ENCODE measurements around the gene TNKS1BP1.

Gene TNKS1BP1

DNA sequence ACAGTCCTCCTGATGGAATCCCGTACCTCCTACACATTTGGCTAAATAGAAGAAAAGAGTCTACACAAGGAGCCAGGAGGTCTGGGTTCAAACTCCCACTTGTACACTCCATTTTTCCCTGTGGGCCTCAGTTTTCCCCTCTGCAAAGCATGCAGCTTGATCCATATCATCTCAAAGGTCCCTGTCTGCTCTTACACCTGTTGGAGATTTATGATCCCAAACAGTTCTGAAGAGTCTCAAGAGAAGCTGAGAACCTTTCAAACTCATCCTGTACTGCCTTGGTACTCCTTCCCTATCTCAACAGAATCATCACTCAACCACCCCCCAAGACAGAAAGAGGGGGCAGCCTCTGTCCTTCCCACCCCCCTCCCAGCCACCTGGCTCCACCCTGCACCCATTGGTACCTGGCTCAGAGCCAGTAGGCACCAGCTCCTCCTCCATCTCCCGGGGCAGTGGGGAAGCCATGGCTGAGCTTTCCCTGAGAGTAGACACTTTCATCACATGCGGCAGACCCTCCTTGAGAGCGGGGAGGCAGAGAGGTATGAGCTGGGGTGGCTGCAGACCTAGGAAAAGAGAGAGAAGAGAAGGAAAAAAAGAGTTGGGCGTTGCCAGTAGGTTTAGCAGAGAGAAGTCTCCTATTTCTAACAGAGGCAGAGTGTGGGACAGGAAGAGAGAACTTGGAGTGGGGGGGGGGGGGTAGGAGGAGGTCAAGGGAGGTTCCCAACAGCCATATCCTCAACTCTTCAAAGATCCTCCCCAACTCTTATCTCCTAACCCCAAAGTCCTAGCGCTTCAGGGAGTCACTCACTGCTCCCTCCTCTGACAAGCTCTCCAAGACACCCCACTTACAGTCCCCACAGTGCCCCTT lies 3.1 kb downstream of the TNKS1BP1 start:
- CTCF ChIA-PET, result interaction anchor here (0.8 to 2.2 kb wide), 6 partner anchors 10 to 72 kb away, joined by 3 to 9 read pairs (median 4); partner anchors contain the start of gene SSRP1
- TF ChIP-seq, protein P1, sequence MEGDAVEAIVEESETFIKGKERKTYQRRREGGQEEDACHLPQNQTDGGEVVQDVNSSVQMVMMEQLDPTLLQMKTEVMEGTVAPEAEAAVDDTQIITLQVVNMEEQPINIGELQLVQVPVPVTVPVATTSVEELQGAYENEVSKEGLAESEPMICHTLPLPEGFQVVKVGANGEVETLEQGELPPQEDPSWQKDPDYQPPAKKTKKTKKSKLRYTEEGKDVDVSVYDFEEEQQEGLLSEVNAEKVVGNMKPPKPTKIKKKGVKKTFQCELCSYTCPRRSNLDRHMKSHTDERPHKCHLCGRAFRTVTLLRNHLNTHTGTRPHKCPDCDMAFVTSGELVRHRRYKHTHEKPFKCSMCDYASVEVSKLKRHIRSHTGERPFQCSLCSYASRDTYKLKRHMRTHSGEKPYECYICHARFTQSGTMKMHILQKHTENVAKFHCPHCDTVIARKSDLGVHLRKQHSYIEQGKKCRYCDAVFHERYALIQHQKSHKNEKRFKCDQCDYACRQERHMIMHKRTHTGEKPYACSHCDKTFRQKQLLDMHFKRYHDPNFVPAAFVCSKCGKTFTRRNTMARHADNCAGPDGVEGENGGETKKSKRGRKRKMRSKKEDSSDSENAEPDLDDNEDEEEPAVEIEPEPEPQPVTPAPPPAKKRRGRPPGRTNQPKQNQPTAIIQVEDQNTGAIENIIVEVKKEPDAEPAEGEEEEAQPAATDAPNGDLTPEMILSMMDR (IDR thresholded peaks at IDR 0.05; ENCODE audit: control extremely low read depth, extremely low read depth, low read depth, missing control alignments), result no peak
- POLR2A ChIA-PET, result interaction anchor here (1.0 kb wide), 1 partner anchor 12 kb away, joined by 4 read pairs; no protein-coding TSS in a partner anchor
- DNase-seq (ENCODE audit: extremely low spot score), result no peak

DNA sequence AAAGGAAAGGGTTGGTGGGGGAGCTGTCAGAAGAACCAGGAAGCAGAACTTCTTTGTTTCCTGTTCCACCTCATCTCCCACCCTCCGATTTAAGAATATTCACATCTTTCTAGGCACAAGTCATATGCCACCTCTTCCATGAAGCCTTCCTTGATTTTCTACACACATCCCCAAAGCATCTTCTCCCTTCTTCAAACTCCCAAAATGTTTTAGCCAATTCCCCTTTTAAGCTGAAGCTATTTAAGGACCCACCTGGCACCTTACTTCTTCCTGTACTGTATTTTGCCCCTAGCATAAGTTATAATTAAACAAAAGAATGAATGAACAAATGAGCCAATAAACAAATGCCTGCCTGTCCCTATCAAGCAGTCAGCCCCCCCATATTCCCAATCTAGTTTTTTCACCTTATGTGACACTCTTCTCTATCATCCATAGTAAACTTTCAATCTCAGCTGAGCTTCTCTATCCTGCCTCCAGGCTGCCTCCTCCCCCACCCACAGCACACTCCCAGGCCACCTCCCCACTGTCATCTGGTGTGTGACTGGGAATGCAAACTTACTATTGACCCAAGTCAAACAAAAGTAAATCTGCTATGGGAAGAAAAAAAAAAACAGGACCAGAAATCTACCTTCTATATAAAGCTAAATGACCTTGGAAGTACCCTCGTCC lies 3.9 kb downstream of the TNKS1BP1 start:
- DNase-seq (ENCODE audit: extremely low spot score), result no peak
- TF ChIP-seq, protein P1 (IDR thresholded peaks at IDR 0.05; ENCODE audit: control extremely low read depth, extremely low read depth, low read depth, missing control alignments), result no peak
- ChIA-PET POLR2A (interaction anchor here (1.0 kb wide), 1 partner anchor 12 kb away, joined by 4 read pairs; no protein-coding TSS in a partner anchor), CTCF (interaction anchor here (0.8 to 2.2 kb wide), 5 partner anchors 9 to 71 kb away, joined by 3 to 9 read pairs (median 3); no protein-coding TSS in a partner anchor)

DNA sequence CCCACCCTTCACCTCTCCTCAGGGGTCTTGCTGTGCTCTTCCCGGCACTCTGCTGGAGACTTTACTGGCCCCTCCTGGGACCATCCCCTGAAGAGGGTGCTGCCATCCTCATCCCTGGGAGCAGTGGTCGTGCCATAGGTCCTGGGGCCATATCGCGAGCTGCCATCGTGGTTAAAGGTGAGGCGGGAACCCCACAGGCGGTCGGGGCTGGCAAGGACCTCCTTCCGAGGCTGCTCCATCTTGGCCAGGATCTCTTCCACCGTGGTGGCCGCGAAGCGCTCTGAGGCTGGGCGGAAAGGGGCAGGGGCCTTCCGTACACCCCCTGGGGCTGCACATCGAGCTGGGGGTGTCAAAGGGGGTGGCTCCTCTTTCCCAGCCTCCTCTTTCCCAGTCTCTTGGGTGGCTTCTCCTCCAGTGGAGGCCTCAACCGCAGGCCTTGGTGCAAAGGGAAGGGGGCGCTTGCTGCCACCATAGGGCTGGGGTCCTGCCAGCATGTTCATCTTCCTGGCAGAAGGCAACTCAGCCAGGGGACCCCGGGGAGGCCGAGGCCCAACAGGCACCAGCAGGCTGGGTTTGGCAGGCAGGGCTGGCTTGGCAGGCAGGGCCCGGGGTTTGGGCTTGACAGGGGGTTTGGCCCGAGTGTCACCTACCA lies 4.6 kb downstream of the TNKS1BP1 start:
- POLR2A ChIA-PET, result no interaction called here
- DNase-seq (ENCODE audit: extremely low spot score), result no peak
- CTCF ChIA-PET, result interaction anchor here (1.8 to 2.2 kb wide), 2 partner anchors 8 to 25 kb away, joined by 6 to 9 read pairs; no protein-coding TSS in a partner anchor
- TF ChIP-seq, protein P1 (IDR thresholded peaks at IDR 0.05; ENCODE audit: control extremely low read depth, extremely low read depth, low read depth, missing control alignments), result no peak

DNA sequence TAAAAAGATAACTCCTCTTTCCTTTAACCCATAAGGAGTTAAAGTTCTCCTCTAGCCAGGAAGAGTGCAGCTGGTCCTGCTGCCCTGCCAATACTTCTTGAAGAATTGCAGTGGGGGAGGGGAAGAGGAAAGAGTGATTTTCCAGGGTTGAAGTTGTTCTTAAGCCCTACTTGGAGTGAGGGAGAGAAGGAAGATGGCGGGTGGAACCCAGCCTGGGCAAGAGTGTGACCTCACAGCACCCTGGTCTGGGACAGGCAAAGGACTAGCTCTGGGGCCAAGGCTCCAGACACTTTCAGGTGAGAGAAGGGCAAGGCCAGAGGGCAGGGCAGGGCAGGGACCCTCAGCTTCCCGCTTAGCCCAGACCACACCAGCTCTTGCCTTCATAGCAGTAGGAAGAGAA lies 6.6 kb downstream of the TNKS1BP1 start:
- ChIA-PET CTCF (interaction anchor here (1.3 to 1.5 kb wide), 3 partner anchors 16 to 32 kb away, joined by 3 to 4 read pairs (median 3); no protein-coding TSS in a partner anchor), POLR2A (interaction anchor here (1.0 kb wide), 1 partner anchor 17 kb away, joined by 4 read pairs; the partner anchor contains the start of gene SSRP1)

DNA sequence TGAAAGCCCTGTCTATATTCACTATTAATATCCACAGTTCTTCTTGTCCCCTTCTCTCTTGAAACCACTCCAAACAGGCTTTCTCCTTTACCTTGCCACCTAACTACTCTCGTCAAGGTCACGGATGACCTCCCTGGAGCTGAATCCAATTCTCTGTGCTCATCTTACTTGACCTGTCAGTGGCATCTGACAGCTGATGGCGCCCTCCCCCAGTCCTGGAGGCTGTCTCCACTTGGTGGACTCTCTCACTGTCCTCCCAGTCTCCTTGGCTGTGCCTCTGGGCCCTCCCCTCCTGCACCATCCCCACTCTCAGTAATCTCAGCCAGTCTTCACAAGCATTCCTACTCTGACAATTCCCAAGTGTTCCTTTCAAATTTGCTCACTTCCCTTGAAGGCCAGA lies 8.7 kb downstream of the TNKS1BP1 start:
- POLR2A ChIA-PET, result interaction anchor here (0.8 kb wide), 1 partner anchor 75 kb away, joined by 3 read pairs; no protein-coding TSS in a partner anchor
- DNase-seq (ENCODE audit: extremely low spot score), result no peak
- CTCF ChIA-PET, result no interaction called here
- TF ChIP-seq, protein P1 (IDR thresholded peaks at IDR 0.05; ENCODE audit: control extremely low read depth, extremely low read depth, low read depth, missing control alignments), result no peak

More for the DNA sequence above, 6.6 kb downstream of the TNKS1BP1 start:
- TF ChIP-seq, protein P1 (IDR thresholded peaks at IDR 0.05; ENCODE audit: control extremely low read depth, extremely low read depth, low read depth, missing control alignments), result no peak
- no peak for DNase-seq (ENCODE audit: extremely low spot score)

DNA sequence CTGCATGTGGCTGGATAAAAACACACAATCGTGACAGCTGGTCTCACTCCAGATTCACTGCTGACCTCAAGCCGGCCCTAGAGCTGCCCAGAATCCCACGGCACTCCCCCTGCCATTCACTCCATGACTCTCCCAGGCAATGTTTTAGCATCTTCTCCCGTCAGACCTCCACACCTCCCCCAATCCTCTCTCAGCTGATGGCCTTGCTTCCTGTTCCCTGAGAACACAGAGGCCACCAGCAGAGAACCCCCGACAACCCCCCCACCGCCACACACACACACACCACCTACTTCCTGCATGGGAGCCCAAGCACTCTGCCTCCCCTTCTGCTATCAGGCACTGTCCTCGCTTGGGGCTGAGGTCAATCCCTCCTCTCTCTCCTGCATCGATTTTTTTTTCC lies 9.3 kb downstream of the TNKS1BP1 start:
- DNase-seq (ENCODE audit: extremely low spot score), result no peak
- ChIA-PET POLR2A (interaction anchor here (0.8 kb wide), 1 partner anchor 74 kb away, joined by 3 read pairs; no protein-coding TSS in a partner anchor), CTCF (interaction anchor here (0.8 kb wide), 1 partner anchor 28 kb away, joined by 3 read pairs; no protein-coding TSS in a partner anchor)
- TF ChIP-seq, protein P1 (IDR thresholded peaks at IDR 0.05; ENCODE audit: control extremely low read depth, extremely low read depth, low read depth, missing control alignments), result no peak
